HG02610 (cell line): Measurements from ENCODE around the gene INPP5E.
"Not testable (repeated sequence)": the region's sequence is repeated elsewhere in the genome, so short reads cannot be mapped to it uniquely, and the experiment has no call there.

Experiments used
- ATAC-seq: cut with Tn5 transposase; IDR thresholded peaks from one replicate; pipeline ENCODE4 v1.9.1; 2021; ENCODE audit warnings: mild to moderate bottlenecking, moderate library complexity; ENCODE audit not compliant: unreplicated experiment

Gene INPP5E

DNA sequence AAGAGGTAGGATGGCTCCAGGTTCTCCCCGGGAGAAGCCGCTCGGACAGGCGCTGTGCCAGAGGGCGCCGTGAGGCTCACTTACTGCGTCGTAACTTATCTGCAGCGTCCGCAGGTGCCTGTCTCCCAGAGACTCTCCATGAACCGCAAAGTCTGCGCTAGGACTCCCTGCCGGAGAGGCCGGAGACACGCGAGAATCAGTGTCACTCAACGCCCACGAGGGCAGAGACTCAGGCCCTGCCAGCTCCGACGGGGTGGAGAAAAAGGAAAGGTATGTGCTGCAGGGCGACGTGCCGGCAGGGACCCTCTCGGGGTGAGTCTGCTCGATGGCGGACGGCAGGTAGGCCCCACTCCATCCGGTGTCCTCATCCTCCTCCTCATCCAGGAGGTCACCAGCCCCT lies 32.6 kb downstream of the INPP5E start:
- not testable (repeated sequence) for ATAC-seq

DNA sequence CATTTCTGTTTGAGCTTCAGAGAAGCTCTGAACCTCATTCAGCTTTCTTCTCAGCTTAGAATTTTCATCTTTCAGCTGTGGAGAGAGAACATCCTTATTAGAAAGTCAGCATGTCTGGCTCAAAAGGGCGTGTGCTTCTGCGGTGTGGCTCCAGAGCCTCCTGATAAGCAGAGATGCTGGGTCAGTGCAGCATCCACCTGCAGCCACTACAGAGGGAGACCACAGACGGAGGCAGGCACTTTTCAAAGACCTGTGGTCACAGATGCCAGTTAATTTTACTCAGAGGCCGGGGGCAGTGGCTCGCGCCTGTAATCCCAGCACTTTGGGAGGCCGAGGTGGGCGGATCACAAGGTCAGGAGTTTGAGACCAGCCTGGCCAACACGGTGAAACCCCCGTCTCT lies 33.7 kb downstream of the INPP5E start:
- ATAC-seq: not testable (repeated sequence)

- ATAC-seq: no peak
These were observed 34.2 kb downstream of the INPP5E start for GRCh38 chr9:136405481-136405880.

DNA sequence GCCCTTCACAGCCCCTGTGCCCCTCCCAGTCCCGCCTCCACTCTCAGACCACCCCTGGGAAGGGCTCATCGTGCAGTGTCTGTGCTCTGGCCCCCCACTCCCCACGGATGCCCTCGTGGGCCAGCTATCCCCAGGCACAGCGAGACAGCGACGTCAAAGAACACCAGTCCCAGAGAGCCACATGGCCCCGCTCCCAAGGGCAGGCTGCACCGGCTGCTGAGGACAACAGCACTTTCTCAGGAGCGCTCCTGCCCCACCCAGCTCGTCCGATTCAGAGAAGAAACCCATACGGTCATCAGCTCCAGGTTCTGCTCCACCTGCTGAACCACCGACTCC lies 34.9 kb downstream of the INPP5E start:
- no peak for ATAC-seq

- ATAC-seq: no peak
These were observed 35.5 kb downstream of the INPP5E start for GRCh38 chr9:136403915-136404800.

GRCh38 chr9:136403538-136403914 lies 36.1 kb downstream of the INPP5E start:
- ATAC-seq: peak; percentile 54

DNA sequence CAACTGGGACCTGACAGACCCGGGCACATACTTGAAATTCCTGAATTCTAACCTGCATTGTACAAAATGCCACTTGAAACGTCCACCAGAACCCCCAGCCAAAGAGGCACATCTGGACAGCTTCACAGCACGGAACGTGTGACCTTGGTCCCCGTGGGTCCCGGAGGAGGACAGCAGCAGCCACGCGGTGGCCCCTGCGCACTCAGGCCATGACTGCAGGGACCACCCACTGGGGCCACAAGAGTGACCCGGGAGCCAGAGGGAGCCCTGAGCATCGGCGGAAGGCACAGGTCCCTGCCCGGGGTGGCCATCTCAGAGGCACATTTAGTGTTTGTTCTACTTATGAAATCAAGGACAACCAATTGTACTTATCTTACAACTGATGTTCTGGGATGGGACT lies 37.6 kb downstream of the INPP5E start:
- no peak for ATAC-seq

GRCh38 chr9:136401173-136401922 lies 38.3 kb downstream of the INPP5E start:
- no peak for ATAC-seq

DNA sequence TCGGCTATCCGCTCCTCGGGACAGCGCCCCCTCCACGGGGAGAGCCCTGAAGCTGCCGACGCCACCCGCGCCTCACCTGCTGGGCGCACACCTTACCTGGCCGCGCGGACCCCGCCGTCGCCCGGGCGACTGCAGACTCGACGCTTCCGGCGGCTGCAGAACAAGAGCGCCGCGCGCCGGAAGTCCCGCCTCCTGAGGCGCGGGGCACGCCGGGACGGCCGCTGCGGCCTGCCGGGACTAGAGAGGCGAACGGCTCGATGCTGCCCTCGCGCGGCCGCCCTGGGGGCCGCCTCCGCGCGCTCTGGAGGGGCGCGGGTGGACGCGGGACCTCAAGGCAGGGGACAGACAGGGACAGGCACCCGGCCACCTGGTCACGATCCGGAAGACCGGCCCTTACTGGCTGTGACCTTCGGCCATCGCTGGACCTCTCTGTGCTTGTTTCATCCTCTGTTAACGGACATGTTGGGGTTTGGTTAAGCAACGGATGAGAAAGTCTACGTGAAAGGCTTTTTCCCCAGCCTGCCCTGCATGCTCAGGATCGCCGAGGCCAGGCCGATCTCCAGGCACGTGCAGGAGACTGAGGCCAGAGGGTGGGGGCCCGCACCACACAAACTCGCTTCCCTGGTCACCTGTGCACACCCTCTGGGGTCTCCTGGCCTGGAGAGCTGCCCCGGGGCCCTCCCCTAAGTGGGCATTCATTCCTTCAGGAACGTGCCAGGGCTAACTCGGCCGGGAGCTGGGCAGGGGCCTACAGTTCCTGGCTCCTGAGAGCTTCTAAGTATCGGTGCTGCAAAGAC lies 39.4 kb downstream of the INPP5E start, which contains the start of gene SNAPC4:
TSS of gene SNAPC4 (minus strand) at position 133 of the 797 bp plus-strand sequence. CDS start 1,742 bp downstream, outside the sequence.
- ATAC-seq: peak; percentile 55

GRCh38 chr9:136399176-136400037 lies 40.2 kb downstream of the INPP5E start:
- ATAC-seq: no peak

DNA sequence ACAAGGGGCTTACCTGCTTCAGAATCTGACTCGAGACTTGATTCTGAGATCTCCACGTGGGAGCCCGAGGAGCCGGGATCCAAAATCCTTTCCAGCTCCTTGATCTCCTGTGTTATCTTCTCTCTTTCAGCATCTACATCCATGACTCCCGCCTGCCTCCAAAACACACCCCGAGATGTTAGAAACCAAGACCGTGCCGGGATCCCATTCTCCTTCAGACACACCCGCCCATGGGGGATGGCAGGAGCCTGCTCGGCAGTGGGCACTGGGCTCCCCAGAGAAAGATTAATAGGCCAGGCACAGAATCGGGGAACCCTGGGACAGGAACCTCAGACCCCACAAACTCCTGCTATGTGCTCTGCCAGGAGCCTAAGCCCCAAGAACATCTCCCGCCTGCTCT lies 41.4 kb downstream of the INPP5E start:
- ATAC-seq: no peak

- ATAC-seq: no peak
These were observed 42.0 kb downstream of the INPP5E start for GRCh38 chr9:136397643-136398042.

DNA sequence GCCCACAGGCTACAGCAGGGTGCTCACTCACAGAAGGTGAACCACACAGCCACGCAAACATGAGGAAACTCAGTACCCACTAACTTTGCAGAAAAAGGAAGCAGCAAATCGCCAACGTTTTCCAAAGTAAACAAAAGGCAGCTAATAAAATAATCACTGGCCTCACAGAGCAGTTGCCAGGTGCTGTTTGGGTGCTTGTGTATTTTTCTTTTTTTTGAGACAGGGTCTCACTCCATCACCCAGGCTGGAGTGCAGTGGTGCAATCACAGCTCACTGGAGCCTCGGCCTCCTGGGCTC lies 43.5 kb downstream of the INPP5E start:
- no peak for ATAC-seq

DNA sequence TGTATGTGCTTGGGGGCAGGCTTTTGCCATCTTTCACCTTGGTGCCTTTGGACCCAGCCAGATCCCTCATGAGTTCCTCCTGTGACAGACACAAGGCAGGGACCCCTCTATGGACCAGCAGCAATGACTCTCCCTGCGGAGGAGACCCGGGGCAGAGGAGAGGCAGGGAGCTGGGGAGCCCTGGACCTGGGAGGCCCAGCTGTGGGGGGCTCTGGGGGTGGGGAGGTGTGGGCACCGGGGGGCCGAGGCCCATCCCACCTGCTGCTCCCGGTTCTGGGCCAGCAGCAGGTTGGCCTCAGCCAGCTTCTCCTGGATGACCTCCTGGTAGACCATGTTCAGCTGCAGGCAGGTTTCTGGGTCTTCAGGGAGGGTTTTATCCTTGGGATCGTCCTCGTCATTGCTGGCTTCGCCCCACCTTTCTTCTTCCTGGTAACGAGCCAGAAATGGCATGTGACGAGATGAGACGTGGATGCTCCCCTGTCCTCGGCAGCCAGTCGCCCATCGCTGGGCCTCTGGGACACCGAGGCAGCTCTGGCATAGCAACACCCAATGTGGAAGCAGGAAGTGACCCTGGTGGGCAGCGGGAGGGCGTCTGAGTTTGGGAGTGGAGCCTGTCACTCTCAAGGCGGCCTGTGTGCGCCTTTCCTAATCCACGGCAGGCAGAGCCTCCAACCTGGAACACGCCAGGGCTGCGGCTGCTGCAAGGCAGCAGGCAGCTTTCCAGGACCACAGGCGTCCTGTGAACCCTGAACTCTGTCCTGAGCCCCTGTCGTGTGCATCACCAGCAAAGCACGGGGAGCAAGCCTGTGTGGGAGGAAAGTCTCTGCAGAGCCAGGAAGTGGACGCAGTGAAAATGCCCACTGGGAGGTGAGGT lies 44.1 kb downstream of the INPP5E start:
- no peak for ATAC-seq

DNA sequence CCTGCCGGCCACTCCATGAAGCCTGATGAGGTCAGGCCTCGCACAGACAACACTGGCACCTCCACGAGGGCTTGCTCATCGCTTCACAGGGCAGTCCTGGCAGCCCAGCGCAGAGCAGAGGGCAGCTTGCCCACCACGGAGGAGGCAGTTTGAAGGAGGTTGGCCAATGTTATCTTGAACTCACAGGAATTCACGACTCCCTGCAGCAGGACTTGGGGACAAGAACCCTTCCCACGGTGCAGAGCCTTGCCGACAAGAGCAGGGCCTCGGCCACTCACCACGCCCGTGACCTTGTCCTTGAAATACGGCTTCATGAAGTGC lies 44.7 kb downstream of the INPP5E start:
- ATAC-seq: no peak

GRCh38 chr9:136394312-136395019 lies 45.2 kb downstream of the INPP5E start:
- no peak for ATAC-seq

DNA sequence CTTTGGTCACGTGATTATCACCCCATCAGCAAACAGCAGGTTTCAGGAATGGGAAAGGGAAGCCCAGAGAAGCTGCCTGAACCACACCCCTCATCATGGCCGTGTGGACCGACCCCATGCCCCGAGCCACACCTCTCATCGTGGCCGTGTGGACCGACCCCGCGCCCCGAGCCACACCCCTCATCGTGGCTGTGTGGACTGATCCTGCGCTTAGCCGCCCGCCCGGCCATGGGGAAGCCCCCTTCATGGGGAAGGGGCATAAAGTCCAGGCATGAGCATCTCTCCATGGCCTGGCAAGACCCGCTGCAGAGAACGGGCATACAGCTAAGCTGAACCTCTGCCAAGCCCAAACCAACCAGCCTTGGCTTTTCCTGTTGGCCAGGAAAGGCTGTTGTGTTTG lies 46.1 kb downstream of the INPP5E start:
- no peak for ATAC-seq

GRCh38 chr9:136392538-136393449 lies 46.9 kb downstream of the INPP5E start:
- ATAC-seq: no peak
